Fibroblast of the aortic adventitia (primary cell): ENCODE results near the gene NCAM1. TPM values are rescaled to one million over a fixed set of nuclear protein-coding genes. Genes with fewer than 3 reads are reported as not detected.

Experiments
- DNase-seq: peaks from one replicate; pipeline ENCODE4 v3.0.0-alpha.2; 2010; ENCODE audit warnings: low read depth
- H3K4me3 ChIP-seq: 2 replicates; pipeline ENCODE4 v1.5.1; 2011; ENCODE audit warnings: low read depth, mild to moderate bottlenecking, control low read depth, low read length, moderate library complexity
- CTCF ChIP-seq: IDR thresholded peaks from 2 replicates; pipeline ENCODE4 v1.5.1; 2011; ENCODE audit warnings: mild to moderate bottlenecking, low read length, control low read depth, inconsistent platforms; ENCODE audit not compliant: insufficient read depth
- small RNA-seq: library from RNA; depleted of rRNA; stranded (forward); fragments of <200 nt; gene quantifications from one replicate; pipeline ENCODE3, GENCODE V24; 2012
- total RNA-seq: library from RNA; depleted of rRNA; stranded (reverse); fragments of >200 nt; gene quantifications from 2 replicates; pipeline ENCODE4 v1.2.3, GENCODE V29; 2012; ENCODE audit warnings: low replicate concordance

The NCAM1 gene
- total RNA-seq, 1 donor = 3.0 TPM

DNA sequence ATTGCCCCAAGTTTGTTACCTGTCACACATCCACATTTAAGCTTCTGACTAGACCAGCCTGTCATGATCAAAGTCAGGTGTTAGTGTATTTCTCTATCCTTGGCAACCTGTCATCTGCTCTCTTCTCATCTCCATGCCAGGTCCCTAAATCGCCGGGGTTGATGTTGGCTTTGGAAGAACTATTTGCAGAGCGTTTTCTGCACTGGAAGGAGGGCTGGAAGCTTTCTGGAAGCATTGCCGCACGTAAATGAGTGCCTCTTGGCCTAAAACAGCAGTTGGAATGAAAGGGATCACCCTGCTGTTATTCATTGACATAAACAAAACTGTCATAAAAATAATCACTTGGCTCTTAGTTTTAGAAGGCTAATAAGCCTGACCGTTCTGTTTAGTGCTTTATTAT lies 354.6 kb downstream of the NCAM1 start:
- no peak for DNase-seq
- TF ChIP-seq CTCF = no peak
- H3K4me3 ChIP-seq = no peak overlapping the region

GRCh38 chr11:113316256-113316655 lies 355.0 kb downstream of the NCAM1 start:
- no peak for DNase-seq
- H3K4me3 ChIP-seq = no peak overlapping the region
- no peak for TF ChIP-seq CTCF

DNA sequence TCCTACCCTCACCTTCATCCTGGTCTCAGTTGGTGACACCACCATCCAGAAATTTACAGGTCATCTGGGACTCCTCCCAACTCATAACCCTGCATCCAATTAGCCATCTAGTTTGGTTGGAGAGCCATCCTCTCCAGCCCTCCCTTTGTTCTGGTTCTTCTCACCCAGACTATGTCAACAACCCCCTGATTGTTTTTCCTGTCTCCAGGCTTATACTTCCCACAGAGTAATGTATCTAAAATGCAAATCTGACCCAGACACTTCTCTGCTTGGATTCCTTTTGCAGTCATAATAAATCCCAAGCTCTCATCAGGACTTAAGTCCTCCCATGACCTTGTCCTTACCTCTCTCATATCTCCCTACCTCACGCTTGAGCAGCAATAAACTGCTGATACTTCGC lies 356.1 kb downstream of the NCAM1 start:
- no peak for DNase-seq
- no peak for TF ChIP-seq CTCF
- no peak overlapping the region for H3K4me3 ChIP-seq

GRCh38 chr11:113319085-113319484 lies 357.9 kb downstream of the NCAM1 start:
- no peak overlapping the region for H3K4me3 ChIP-seq
- no peak for DNase-seq
- TF ChIP-seq CTCF = no peak

- DNase-seq = no peak
- H3K4me3 ChIP-seq = no peak overlapping the region
- no peak for TF ChIP-seq CTCF
These were observed 360.9 kb downstream of the NCAM1 start for GRCh38 chr11:113322158-113322557.

DNA sequence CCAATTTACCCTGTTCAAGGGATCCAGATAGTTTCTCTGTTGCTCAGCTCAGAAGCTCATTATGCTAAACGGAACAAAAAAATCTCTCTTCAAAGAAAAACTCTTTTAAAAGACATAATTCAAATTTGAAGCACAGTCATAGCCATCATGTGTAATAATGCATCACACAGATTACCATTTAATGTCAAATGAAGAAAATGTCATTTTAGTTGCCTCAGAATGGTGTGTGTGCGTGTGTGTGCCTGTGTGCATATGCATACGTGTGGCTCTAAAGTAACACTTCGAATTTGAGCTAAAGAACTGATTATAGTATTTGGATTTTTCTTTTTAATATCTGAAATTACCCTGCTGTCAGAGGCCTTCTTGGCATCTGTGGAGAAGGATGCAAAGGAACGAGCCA lies 363.0 kb downstream of the NCAM1 start:
- DNase-seq = no peak
- TF ChIP-seq CTCF = no peak
- no peak overlapping the region for H3K4me3 ChIP-seq

Small RNAs within 50 kb of the gene (small RNA-seq; reads per million reads assigned to genes)
- gene RNU7-187P = not detected
